ENCODE results near the gene TEX264. TPM values are rescaled to one million over a fixed set of nuclear protein-coding genes. Genes with fewer than 3 reads are reported as not detected.

The TEX264 gene
- total and polyA plus RNA-seq, 2 of the 13 experiments (the other 11 are each of a cell fraction or from before 2014, with no cell fraction given): 35.2 to 52.1 TPM

DNA sequence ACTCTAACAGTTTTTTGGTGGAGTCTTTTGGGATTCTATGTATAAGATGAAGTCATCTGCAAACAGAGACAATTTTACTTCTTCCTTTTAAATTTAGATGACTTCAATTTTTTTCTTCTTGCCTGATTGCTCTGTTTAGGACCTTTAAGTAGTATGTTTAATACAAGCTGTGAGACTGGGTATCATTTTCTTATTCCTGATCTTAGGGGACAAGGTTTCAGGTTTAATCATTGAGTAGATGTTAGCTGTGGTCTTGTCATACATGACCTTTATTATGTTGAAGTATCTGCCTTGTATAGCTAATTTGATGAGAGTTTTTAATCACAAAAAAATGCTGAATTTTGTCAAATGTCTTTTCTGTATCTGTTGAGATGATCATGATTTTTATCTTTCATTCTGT is 56.4 kb downstream of the TEX264 start:
- ChIA-PET POLR2A (no interaction called here), CTCF (ENCODE audit: low intra/inter-chr PET ratio, low total read pairs) (no interaction called here)

More for the DNA sequence above, 56.4 kb downstream of the TEX264 start:
- DNase-seq (ENCODE audit: low spot score): no peak
- H4K20me1 ChIP-seq (ENCODE audit: insufficient read depth, low read length): no peaks in the 10 kb centered on the region
- TF ChIP-seq, protein P1, sequence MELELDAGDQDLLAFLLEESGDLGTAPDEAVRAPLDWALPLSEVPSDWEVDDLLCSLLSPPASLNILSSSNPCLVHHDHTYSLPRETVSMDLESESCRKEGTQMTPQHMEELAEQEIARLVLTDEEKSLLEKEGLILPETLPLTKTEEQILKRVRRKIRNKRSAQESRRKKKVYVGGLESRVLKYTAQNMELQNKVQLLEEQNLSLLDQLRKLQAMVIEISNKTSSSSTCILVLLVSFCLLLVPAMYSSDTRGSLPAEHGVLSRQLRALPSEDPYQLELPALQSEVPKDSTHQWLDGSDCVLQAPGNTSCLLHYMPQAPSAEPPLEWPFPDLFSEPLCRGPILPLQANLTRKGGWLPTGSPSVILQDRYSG (CRISPR knock-in tag; IDR thresholded peaks at IDR 0.05): no peak
- TF ChIP-seq ZNF644 (CRISPR knock-in tag; IDR thresholded peaks at IDR 0.05; ENCODE audit: low read depth) (no peak), ELF3 (CRISPR knock-in tag; IDR thresholded peaks at IDR 0.05) (no peak), PCBP2 (optimal IDR thresholded peaks at IDR 0.05; ENCODE audit: low read depth, low read length, poor library complexity, severe bottlenecking) (no peak), MZF1 (CRISPR knock-in tag; IDR thresholded peaks at IDR 0.05; ENCODE audit: borderline replicate concordance) (no peak), PRPF4 (IDR thresholded peaks at IDR 0.05; ENCODE audit: low read depth, low read length, poor library complexity, severe bottlenecking) (no peak)
- TF ChIP-seq, protein P2, sequence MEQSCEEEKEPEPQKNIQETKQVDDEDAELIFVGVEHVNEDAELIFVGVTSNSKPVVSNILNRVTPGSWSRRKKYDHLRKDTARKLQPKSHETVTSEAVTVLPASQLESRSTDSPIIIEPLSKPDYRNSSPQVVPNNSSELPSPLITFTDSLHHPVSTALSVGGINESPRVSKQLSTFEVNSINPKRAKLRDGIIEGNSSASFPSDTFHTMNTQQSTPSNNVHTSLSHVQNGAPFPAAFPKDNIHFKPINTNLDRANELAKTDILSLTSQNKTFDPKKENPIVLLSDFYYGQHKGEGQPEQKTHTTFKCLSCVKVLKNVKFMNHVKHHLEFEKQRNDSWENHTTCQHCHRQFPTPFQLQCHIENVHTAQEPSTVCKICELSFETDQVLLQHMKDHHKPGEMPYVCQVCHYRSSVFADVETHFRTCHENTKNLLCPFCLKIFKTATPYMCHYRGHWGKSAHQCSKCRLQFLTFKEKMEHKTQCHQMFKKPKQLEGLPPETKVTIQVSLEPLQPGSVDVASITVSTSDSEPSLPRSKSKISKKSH (CRISPR knock-in tag; IDR thresholded peaks at IDR 0.05; ENCODE audit: borderline replicate concordance): no peak
- TF ChIP-seq, protein P3, sequence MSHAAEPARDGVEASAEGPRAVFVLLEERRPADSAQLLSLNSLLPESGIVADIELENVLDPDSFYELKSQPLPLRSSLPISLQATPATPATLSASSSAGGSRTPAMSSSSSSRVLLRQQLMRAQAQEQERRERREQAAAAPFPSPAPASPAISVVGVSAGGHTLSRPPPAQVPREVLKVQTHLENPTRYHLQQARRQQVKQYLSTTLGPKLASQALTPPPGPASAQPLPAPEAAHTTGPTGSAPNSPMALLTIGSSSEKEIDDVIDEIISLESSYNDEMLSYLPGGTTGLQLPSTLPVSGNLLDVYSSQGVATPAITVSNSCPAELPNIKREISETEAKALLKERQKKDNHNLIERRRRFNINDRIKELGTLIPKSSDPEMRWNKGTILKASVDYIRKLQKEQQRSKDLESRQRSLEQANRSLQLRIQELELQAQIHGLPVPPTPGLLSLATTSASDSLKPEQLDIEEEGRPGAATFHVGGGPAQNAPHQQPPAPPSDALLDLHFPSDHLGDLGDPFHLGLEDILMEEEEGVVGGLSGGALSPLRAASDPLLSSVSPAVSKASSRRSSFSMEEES (CRISPR knock-in tag; IDR thresholded peaks at IDR 0.05): no peak
- H3K4me1 ChIP-seq (ENCODE audit: insufficient read depth, low read length): no peaks in the 10 kb centered on the region
- H3K27me3 ChIP-seq (ENCODE audit: control insufficient read depth in 1 of 2, insufficient read depth in 2 of 2, low read length in 2 of 2): peaks cover 0 to 2% of the 10 kb centered on the region in 2 experiments; a peak in 2 of 5 replicates
- no peak overlapping the region for H3K4me3 ChIP-seq (replicated peaks in 1 of 3; ENCODE audit: insufficient read depth in 1 of 3, low read depth in 2 of 3, low read length in 3 of 3)
- H3K27ac ChIP-seq (ENCODE audit: extremely low read length, insufficient read depth, low read length): no peak overlapping the region
- in situ Hi-C loops (cut with HindIII; ENCODE audit: extremely low pct_ligation_motif_present, low pct_unique_long_range_greater_than_20kb) (no loop called here), intact Hi-C loops (cut with micrococcal nuclease; ENCODE audit: unreplicated experiment) (no loop called here)
- no peaks in the 10 kb centered on the region for H3K79me2 ChIP-seq (ENCODE audit: insufficient read depth, low read length)
- no peak for ATAC-seq
- no peak overlapping the region for H2AFZ ChIP-seq (ENCODE audit: low read length)
- no peak overlapping the region for H3K4me2 ChIP-seq (ENCODE audit: low read depth, low read length)
- H3K36me3 ChIP-seq (replicated peaks in 1 of 2; ENCODE audit: control insufficient read depth in 1 of 2, insufficient read depth in 2 of 2, low read length in 2 of 2): no peaks in the 10 kb centered on the region
- H3K9ac ChIP-seq (ENCODE audit: insufficient read depth, low read depth, low read length): no peak overlapping the region
- FAIRE-seq: no peak
- BruUV-seq (replicated peaks): no TSS peak
- H3K9me3 ChIP-seq (ENCODE audit: low read length): no peaks in the 10 kb centered on the region
